Measurements from ENCODE around the gene ARAP2.

The ARAP2 gene

DNA sequence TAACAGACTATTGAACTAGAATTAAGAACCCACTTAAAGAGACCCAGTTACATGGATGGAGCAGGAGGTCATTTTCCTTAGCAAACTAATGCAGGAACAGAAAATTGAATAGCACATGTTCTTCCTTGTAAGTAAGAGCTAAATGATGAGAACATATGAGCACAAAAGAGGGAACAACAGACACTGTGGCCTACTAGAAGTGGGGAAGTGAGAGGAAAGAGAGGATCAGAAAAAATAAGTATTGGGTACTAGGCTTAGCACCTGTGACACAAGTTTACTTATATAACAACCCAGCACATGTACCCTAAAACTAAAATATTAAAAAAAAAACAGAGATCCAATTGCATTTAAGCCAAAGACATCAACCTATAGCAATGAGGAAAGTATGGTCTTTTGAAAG is 26.2 kb downstream of the ARAP2 start:
- no peak for FAIRE-seq

- FAIRE-seq = no peak
Measured at GRCh38 chr4:36215627-36216026, 28.7 kb downstream of the ARAP2 start.

DNA sequence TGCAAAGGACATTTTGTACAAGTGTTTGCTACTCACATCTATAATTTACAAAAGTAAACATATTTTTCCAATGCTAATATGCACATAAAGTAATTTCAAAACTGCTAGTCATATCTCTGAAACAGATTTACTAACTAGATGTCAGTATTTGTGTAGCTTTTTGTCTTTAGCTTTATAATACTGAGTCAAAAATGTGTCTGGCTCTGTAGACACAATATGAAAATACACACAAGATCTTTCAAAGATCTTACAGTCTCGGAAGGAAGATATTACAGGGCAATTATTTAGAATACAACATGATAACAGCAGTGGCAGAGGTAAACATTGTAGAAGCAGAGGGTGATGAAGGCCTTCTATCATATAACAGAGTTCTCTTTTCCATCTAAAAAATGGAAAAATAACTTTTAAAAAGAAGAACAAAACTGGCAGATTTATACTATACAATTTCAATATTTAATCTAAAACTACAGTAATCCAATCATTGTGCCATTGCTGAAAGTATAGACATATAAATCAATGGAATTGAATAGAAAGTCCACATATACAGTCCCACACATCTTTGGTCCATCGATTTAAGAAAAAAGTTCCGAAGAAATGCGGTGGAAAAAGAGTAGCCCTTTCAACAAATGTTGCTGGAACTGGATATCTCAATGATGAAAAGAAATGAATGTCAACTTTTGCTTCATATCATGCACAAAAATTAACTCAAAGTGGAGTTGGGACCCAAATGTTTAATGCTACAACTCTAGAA is 29.4 kb downstream of the ARAP2 start:
- no peak for FAIRE-seq

- FAIRE-seq = no peak
Measured at GRCh38 chr4:36213977-36214376, 30.3 kb downstream of the ARAP2 start.

- FAIRE-seq = no peak
Measured at GRCh38 chr4:36211084-36211483, 33.2 kb downstream of the ARAP2 start.

- no peak for FAIRE-seq
Measured at GRCh38 chr4:36209941-36210649, 34.2 kb downstream of the ARAP2 start.

GRCh38 chr4:36208893-36209473 is 35.3 kb downstream of the ARAP2 start:
- FAIRE-seq = no peak

DNA sequence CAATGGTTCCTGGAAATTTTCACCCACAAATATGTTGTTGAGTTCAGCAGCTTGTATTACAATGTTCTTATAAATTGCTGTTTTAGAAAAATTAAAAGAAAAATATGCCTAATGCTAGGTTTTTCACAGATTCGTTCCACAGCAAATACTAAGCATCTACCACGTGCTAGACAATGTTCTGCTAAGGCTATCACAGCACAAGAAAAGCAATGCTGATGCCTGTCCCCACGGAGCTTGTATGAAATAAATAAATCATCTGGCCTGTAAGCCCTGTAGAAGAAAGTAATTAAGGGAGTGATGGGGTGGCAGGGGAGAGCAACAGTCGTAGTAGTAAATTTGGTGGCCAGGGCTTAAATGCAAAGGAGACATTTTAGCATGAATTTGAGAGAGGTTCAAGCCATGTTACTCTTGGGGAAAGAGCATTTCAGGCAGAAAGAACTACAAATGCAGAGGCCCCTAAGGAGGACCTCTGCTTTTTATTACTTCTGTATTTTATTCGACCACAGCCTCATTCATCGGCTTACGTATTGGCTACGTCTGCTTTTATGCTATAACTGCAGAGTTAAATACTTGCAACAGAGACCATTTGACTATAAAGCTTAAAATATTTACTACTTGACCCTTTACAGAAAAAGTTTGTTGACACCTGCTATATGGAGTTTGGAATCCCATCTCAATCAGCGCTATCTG is 36.3 kb downstream of the ARAP2 start:
- no peak for FAIRE-seq

DNA sequence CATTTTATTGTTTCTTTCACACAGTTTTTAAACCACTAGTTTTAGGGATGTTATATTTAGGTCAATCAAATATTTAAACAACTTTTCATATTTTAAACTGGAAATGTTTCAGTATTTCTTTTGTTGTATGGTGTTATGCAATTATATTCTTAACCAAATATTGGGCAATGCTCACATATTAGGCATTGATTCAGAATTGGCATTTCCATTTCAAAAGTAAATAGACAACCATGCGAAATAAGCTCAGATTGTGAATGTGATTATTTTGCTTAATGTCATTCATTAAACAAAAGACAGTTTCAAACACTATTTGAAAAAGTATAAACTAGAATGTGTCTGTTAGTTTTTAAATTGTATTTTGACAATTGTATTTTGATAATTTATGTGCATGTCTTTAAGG is 36.9 kb downstream of the ARAP2 start:
- no peak for FAIRE-seq

GRCh38 chr4:36206603-36207311 is 37.6 kb downstream of the ARAP2 start:
- no peak for FAIRE-seq

GRCh38 chr4:36206012-36206411 is 38.3 kb downstream of the ARAP2 start:
- no peak for FAIRE-seq

GRCh38 chr4:36198861-36199260 is 45.5 kb downstream of the ARAP2 start:
- FAIRE-seq = no peak

DNA sequence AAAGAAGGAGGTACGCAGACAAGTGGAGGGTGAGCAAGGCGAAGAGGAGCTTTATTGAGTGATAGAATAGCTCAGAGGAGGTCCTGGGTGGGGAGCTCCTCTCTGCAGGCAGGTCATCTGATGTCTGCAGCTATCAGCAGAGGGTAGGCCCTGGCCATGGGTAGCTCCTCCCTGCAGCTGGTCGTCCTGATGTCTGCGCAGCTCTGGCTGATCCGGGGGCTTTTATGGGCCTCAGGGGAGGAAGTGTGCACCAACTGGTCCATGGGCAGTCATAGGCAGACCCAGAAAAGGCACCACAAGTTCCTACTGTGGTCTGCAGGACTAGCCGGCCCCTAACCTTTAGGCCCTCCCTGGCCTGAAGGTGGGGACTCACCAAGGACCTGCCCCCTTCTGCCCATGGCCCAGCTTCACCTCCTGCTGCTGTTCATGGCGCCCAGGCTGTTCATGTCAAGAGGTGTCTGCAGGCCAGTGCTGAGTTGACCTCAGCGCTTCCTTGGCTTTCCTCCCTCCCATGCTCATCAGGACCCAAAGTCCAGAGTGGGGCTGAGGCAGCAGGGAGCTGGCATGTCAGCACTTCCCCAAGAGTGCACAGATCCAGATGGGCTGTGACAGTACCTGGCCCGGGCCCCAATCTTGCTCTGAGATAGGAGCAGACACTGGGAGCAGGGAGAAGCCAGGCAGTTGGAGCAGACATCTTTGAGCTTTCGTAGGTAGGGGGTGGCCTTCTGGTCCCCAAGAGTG is 46.1 kb downstream of the ARAP2 start:
- FAIRE-seq = no peak

- FAIRE-seq = no peak
Measured at GRCh38 chr4:36197501-36197900, 46.8 kb downstream of the ARAP2 start.

GRCh38 chr4:36196145-36196913 is 48.0 kb downstream of the ARAP2 start:
- no peak for FAIRE-seq

- no peak for FAIRE-seq
Measured at GRCh38 chr4:36192922-36193321, 51.4 kb downstream of the ARAP2 start.

GRCh38 chr4:36189511-36190226 is 54.6 kb downstream of the ARAP2 start:
- FAIRE-seq = no peak

DNA sequence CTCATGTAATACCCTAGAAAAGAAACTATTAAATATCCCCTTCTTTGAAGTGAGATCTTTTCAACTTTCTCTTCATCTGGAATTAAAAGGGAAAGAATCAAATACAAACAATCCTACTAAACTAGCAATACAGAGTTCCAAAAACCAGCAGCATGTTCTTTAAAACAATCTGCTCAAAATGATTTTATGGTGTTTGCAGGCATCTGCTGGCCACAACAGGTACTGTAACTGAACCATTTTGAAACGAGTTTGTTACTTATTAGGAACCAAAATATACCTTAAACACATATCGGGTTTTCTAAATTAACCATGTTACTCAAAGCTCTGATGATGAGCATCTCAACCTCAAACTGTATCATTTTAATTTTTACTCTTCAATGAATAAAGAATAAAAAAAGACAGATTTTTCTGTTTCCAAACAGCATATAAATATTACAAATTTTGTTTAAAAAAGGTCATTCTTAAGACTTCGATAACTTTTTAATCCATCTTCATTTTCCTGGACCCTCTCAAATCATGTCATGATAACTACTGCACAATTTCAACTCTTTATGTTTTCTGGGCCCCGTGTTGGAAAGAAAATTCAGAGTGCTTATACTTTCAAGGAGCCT is 56.5 kb downstream of the ARAP2 start:
- FAIRE-seq = peak; percentile 80

GRCh38 chr4:36183665-36184393 is 60.5 kb downstream of the ARAP2 start:
- FAIRE-seq = no peak

Measured in endometrium (tissue), 2 donors.